ENCODE results near the gene RAD51B. TPM values are rescaled to one million over a fixed set of nuclear protein-coding genes. Genes with fewer than 3 reads are reported as not detected.

RAD51B gene
- total and polyA plus RNA-seq, 2 of the 13 experiments (the other 11 are each of a cell fraction or from before 2014, with no cell fraction given), result 7.0 to 9.5 TPM

GRCh38 chr14:68345738-68346137 lies 526.2 kb downstream of the RAD51B start:
- POLR2A ChIA-PET, result no interaction called here
- peaks cover 42% of the 10 kb centered on the region for H3K4me1 ChIP-seq (ENCODE audit: insufficient read depth, low read length)
- BruUV-seq (replicated peaks), result no TSS peak

More at GRCh38 chr14:68345738-68346137, 526.2 kb downstream of the RAD51B start:
- no peak overlapping the region for H3K9ac ChIP-seq (ENCODE audit: insufficient read depth, low read depth, low read length)
- H2AFZ ChIP-seq (ENCODE audit: low read length), result no peak overlapping the region
- H3K36me3 ChIP-seq (replicated peaks in 1 of 2; ENCODE audit: control insufficient read depth in 1 of 2, insufficient read depth in 2 of 2, low read length in 2 of 2), result no peaks in the 10 kb centered on the region
- FAIRE-seq, result no peak
- no peaks in the 10 kb centered on the region for H3K27me3 ChIP-seq (ENCODE audit: control insufficient read depth in 1 of 2, insufficient read depth in 2 of 2, low read length in 2 of 2)
- in situ Hi-C loops (cut with HindIII; ENCODE audit: extremely low pct_ligation_motif_present, low pct_unique_long_range_greater_than_20kb) (no loop called here), intact Hi-C loops (cut with micrococcal nuclease; ENCODE audit: unreplicated experiment) (no loop called here)
- DNase-seq (ENCODE audit: low spot score), result no peak
- 94% methylated on average over 4 of the region's 4 CpGs for WGBS (ENCODE audit: low lambda C conversion rate)
- H4K20me1 ChIP-seq (ENCODE audit: insufficient read depth, low read length), result no peaks in the 10 kb centered on the region
- H3K4me3 ChIP-seq (replicated peaks in 1 of 3; ENCODE audit: insufficient read depth in 1 of 3, low read depth in 2 of 3, low read length in 3 of 3), result no peak overlapping the region
- H3K4me2 ChIP-seq (ENCODE audit: low read depth, low read length), result no peak overlapping the region
- H3K9me3 ChIP-seq (ENCODE audit: low read length), result peaks cover 9% of the 10 kb centered on the region; the same call in 1 of the 2 replicates
- CTCF ChIA-PET (ENCODE audit: low intra/inter-chr PET ratio, low total read pairs), result no interaction called here
- no peaks in the 10 kb centered on the region for H3K79me2 ChIP-seq (ENCODE audit: insufficient read depth, low read length)
- H3K27ac ChIP-seq (ENCODE audit: extremely low read length, insufficient read depth, low read length), result no peak overlapping the region
- ATAC-seq, result no peak
- peak; percentile 82 for TF ChIP-seq ZBTB33 (CRISPR knock-in tag; IDR thresholded peaks at IDR 0.05)
- TF ChIP-seq FOSL2 (CRISPR knock-in tag; IDR thresholded peaks at IDR 0.05), result peak; percentile 43; the same call in 1 of the 2 replicates
- no peak for TF ChIP-seq DDIT3 (CRISPR knock-in tag; IDR thresholded peaks at IDR 0.05)

Data from HepG2 (cell line).